ENCODE data around the gene UBR1. TPM values are rescaled to one million over a fixed set of nuclear protein-coding genes. Genes with fewer than 3 reads are reported as not detected.
A peak's percentile ranks its signal among the peaks of the same experiment; 100 is the strongest.

Gene UBR1
- total RNA-seq, 1 experiment from 2014 or later, result 30.8 TPM

DNA sequence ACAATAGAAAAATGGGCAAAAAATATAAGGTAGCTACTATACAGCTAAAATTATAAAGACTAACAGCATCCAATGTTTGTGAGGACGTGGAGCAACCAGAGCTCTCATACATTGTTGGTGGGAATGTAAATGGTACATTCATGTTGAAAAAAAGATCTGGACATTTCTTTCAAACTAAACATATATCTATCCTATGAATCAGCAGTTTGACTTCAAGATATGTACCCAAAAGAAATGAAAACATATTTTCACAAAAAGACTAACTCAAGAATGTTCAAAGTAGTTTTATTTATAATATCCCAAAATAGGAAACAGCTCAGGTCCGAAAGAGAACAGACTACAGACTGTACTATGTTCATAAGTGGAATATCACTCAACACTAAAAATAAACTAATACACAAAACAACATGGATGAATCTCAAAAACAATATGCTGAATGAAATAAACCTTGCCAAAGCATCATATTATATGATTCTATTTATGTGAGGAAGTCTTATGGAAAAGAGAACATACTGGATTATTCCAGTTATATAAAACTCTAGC is 176.5 kb downstream of the UBR1 start:
- TF ChIP-seq, protein P1, sequence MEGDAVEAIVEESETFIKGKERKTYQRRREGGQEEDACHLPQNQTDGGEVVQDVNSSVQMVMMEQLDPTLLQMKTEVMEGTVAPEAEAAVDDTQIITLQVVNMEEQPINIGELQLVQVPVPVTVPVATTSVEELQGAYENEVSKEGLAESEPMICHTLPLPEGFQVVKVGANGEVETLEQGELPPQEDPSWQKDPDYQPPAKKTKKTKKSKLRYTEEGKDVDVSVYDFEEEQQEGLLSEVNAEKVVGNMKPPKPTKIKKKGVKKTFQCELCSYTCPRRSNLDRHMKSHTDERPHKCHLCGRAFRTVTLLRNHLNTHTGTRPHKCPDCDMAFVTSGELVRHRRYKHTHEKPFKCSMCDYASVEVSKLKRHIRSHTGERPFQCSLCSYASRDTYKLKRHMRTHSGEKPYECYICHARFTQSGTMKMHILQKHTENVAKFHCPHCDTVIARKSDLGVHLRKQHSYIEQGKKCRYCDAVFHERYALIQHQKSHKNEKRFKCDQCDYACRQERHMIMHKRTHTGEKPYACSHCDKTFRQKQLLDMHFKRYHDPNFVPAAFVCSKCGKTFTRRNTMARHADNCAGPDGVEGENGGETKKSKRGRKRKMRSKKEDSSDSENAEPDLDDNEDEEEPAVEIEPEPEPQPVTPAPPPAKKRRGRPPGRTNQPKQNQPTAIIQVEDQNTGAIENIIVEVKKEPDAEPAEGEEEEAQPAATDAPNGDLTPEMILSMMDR (conservative IDR thresholded peaks at IDR 0.05; ENCODE audit: low read depth, low read length), result no peak
- TF ChIP-seq EZH2 (IDR thresholded peaks at IDR 0.05; ENCODE audit: borderline replicate concordance, low read depth, low read length, poor library complexity, severe bottlenecking), result no peak
- Histone ChIP-seq H3K4me3 (ENCODE audit: low read depth, low read length, poor library complexity, severe bottlenecking) (no peak overlapping the region), H3K27ac (ENCODE audit: low read depth, low read length, poor library complexity, severe bottlenecking) (no peak overlapping the region), H3K36me3 (ENCODE audit: insufficient read depth, low read length, poor library complexity, severe bottlenecking) (no peaks in the 10 kb centered on the region), H3K4me1 (ENCODE audit: insufficient read depth, low read length, poor library complexity, severe bottlenecking) (no peaks in the 10 kb centered on the region), H3K27me3 (replicated peaks; ENCODE audit: insufficient read depth, low read depth, low read length, poor library complexity) (no peaks in the 10 kb centered on the region), H3K9me3 (ENCODE audit: low read depth, low read length, poor library complexity, severe bottlenecking) (no peaks in the 10 kb centered on the region)
- intact Hi-C loops (cut with micrococcal nuclease; ENCODE audit: unreplicated experiment), result loop anchor here (10.0 kb wide), 1 partner anchor 125 kb away; no protein-coding TSS in a partner anchor
- POLR2A ChIA-PET (ENCODE audit: low non-redundant PET), result no interaction called here
- no TSS peak for BruUV-seq (replicated peaks)
- CTCF ChIA-PET, result no interaction called here
- no peak for DNase-seq (ENCODE audit: low spot score)

DNA sequence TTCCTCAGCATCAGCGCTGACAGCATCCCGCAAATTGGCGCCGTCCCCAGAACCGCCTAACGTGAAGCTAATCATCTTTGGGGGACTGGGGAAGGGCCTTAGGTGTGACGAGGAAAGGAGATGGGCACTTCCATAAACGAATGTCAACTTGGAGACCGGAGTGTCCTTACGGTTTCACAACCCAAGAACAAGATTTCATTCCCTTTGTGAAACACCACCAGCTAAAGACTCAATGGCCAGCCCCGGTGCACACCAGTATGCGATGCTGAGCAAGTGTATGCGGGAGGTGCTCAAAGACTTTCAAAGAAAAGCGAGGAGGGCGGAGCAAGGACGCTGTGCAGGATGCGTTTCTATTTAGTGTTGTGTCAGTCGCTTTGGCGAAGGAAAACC is 184.5 kb downstream of the UBR1 start:
- Histone ChIP-seq H3K4me3 (ENCODE audit: low read depth, low read length, poor library complexity, severe bottlenecking) (peak overlapping the region; percentile 81), H3K9me3 (ENCODE audit: low read depth, low read length, poor library complexity, severe bottlenecking) (no peaks in the 10 kb centered on the region), H3K27ac (ENCODE audit: low read depth, low read length, poor library complexity, severe bottlenecking) (no peak overlapping the region), H3K27me3 (replicated peaks; ENCODE audit: insufficient read depth, low read depth, low read length, poor library complexity) (no peaks in the 10 kb centered on the region), H3K36me3 (ENCODE audit: insufficient read depth, low read length, poor library complexity, severe bottlenecking) (no peaks in the 10 kb centered on the region), H3K4me1 (ENCODE audit: insufficient read depth, low read length, poor library complexity, severe bottlenecking) (peaks cover 6% of the 10 kb centered on the region)
- BruUV-seq (replicated peaks), result no TSS peak
- TF ChIP-seq, protein P1 (conservative IDR thresholded peaks at IDR 0.05; ENCODE audit: low read depth, low read length), result no peak
- TF ChIP-seq EZH2 (IDR thresholded peaks at IDR 0.05; ENCODE audit: borderline replicate concordance, low read depth, low read length, poor library complexity, severe bottlenecking), result no peak
- ChIA-PET POLR2A (ENCODE audit: low non-redundant PET) (no interaction called here), CTCF (no interaction called here)
- peak; percentile 37 for DNase-seq (ENCODE audit: low spot score)
- intact Hi-C loops (cut with micrococcal nuclease; ENCODE audit: unreplicated experiment), result loop anchor here (10.0 kb wide), 1 partner anchor 117 kb away; no protein-coding TSS in a partner anchor

DNA sequence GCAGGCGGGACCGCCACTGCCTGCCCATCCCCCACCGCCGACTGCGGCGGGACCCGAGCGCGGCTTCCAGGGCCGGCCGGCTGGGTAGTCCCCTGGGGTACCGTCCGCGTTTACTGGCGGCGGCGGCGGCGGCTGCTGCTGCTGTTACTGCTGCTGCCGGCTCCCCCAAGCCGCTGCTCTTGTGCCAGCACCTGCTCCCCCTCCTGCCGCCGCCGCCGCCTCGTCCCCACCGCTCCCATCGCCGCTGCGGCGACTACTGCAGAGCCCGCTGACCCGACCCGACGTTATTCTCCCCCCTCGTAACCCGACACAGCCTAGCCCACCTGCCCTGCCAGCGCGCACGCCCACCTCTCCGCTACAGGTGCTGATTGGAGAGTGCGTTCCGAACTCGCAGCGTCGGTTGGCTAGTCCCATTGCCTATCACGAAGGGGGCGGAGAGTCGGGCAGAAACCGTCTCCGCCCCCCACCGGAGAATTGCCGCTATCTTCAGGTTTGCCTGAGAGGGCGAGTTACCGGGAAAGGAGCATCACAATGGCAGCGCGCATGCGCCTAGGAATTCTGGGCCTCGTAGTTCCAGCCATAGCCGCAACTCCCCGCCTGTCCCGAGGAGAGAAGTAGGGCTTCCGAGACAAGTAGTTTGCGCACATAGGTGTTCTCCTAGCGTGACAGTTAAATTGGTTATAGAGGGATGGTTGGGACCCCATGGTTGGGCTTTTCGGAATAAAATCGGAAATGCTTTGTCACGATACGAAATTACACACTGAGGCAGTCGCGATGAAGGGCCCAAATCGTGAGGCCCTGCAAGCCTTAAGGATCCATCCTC is 185.1 kb downstream of the UBR1 start, which contains the start of gene TTBK2:
Gene TTBK2 (minus strand): TSS at position 260 of the 823 bp plus-strand sequence. CDS start 42,161 bp downstream, outside the sequence.
- CTCF ChIA-PET, result no interaction called here
- no peaks in the 10 kb centered on the region for H3K36me3 ChIP-seq (ENCODE audit: insufficient read depth, low read length, poor library complexity, severe bottlenecking)
- no TSS peak for BruUV-seq (replicated peaks)
- no peaks in the 10 kb centered on the region for H3K9me3 ChIP-seq (ENCODE audit: low read depth, low read length, poor library complexity, severe bottlenecking)
- peak; percentile 99 for DNase-seq (ENCODE audit: low spot score)
- peaks cover 6% of the 10 kb centered on the region for H3K4me1 ChIP-seq (ENCODE audit: insufficient read depth, low read length, poor library complexity, severe bottlenecking)
- POLR2A ChIA-PET (ENCODE audit: low non-redundant PET), result no interaction called here
- no peak for TF ChIP-seq EZH2 (IDR thresholded peaks at IDR 0.05; ENCODE audit: borderline replicate concordance, low read depth, low read length, poor library complexity, severe bottlenecking)
- TF ChIP-seq, protein P1 (conservative IDR thresholded peaks at IDR 0.05; ENCODE audit: low read depth, low read length), result no peak
- peak within 1 kb of the TSS; percentile 81 for H3K4me3 ChIP-seq (ENCODE audit: low read depth, low read length, poor library complexity, severe bottlenecking)
- peak within 1 kb of the TSS; percentile 47 for H3K27ac ChIP-seq (ENCODE audit: low read depth, low read length, poor library complexity, severe bottlenecking)
- H3K27me3 ChIP-seq (replicated peaks; ENCODE audit: insufficient read depth, low read depth, low read length, poor library complexity), result no peaks in the 10 kb centered on the region
- intact Hi-C loops (cut with micrococcal nuclease; ENCODE audit: unreplicated experiment), result loop anchor here (10.0 kb wide), 1 partner anchor 116 kb away; no protein-coding TSS in a partner anchor

All from A673 (cell line).